Frontal cortex (tissue), 4 donors: ENCODE measurements around the gene HDAC9. TPM values are rescaled to one million over a fixed set of nuclear protein-coding genes. Genes with fewer than 3 reads are reported as not detected.
A peak's percentile ranks its signal among the peaks of the same experiment; 100 is the strongest.

Experiments used
- DNase-seq, 2 donors: peaks; one replicate each; pipeline ENCODE4 v3.0.0; 2012; ENCODE audit warnings: low spot score in 2 of 2
- FAIRE-seq: peaks from 2 replicates; lab custom pipeline; 2012; peaks lifted over from hg19 to GRCh38; lab: Jason Lieb, UNC
- total RNA-seq: library from RNA; depleted of rRNA; stranded (reverse); fragments of >200 nt; gene quantifications from one replicate; pipeline ENCODE4 v1.2.3, GENCODE V29; 2014
- donor health status: control.
- donor health status: control.
- donor health status: control.

The HDAC9 gene
- total RNA-seq, 1 donor from 2014 or later: 117 TPM

DNA sequence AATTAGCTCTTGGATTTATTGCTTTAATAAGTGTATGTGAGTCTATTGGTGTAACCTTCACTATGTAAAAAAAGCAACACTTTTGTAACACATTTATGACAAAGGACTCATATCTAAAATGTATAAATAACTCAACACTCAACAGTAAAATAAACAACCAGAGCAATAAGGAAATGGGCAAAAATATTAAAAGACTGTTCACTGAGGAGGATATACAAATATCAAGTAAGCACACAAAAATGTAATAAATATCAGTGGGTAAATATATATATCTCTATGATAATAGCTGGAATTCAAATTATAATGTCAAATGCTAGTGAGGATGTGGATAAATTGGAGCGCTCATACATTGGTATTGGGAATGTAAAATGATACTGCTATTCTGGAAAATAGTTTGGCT lies 53.0 kb downstream of the HDAC9 start:
- DNase-seq (no peak), FAIRE-seq (no peak)

DNA sequence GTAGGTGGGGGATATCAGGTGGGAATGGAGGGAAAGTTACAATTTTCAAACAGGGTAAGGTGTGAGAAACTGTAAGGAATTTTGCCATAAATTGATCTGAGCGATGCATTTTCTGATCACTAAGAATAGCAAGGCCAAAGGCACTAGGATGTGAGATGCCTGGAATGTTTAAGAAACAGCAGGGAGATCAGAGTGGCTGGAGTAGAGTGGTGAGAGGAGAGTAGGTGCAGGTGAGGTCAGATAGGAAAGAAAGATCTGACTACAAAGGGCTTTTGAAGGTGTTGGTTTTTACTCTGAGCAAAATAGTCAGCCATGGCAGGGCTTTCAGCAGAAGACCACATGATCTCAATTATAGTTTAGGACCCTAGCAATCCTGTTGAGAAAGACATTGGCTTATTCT lies 55.0 kb downstream of the HDAC9 start:
- DNase-seq: no peak
- no peak for FAIRE-seq

- FAIRE-seq (no peak), DNase-seq (no peak)
Observed at GRCh38 chr7:18552316-18552916, 56.9 kb downstream of the HDAC9 start.

GRCh38 chr7:18552943-18553604 lies 57.5 kb downstream of the HDAC9 start:
- DNase-seq (no peak), FAIRE-seq (no peak)

DNA sequence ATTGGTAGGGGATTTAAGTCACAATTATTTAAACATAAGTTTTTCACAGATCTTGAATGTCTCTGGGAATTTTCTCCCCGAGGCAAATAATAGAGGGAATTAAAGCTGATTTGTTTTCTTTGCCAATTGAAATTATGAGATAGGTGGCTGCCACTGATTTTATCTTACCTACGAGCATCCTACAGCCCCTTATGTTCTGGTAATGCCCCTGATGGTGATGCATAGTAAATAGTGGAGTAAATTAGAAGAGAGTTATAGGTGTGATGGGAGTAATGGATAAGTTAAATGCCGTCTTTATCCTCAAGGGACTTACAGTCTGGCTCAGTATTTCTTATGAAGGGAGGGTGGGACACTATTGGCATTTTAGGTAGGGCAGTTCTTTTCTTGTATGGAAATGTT lies 58.1 kb downstream of the HDAC9 start:
- FAIRE-seq: no peak
- DNase-seq: no peak

DNA sequence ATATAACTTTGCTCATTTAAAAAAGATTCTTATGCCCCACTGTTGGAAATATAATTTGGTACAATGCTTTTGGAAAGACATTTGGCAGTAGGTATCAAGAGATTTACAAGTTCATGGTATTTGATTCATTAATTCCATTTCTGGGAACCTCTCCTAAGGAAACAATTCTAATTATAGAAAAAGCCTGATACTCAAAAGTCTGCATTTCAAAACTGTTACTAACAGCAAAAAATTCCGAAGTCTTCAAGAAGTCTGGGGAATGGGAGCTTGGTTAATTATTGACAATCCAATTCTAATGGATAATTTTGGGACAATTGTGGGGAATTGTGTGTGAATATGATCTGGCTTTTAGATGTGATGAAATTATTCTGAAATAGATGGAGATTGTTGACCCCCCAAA lies 59.6 kb downstream of the HDAC9 start:
- DNase-seq: no peak
- peak; percentile 10 for FAIRE-seq

DNA sequence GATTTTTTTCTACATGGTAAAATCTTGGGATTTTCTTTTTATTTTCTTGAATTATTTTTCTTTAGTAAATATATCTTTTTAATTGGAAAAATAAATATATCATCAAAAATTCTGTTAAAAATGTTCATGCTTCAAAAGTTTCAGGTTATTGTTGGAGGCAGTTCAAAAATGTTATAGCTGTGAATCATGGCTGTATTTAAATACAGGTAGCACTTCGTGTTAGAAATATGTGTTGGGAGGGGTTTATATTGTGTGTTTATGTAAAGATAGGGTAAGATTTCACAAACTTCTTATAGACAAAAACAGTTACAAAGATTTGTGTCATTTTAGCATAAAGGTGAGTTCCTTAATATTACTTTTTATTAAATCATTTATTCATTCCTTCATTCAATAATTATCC lies 60.4 kb downstream of the HDAC9 start:
- no peak for DNase-seq
- no peak for FAIRE-seq

GRCh38 chr7:18558503-18558902 lies 63.0 kb downstream of the HDAC9 start:
- FAIRE-seq: no peak
- no peak for DNase-seq

- FAIRE-seq (no peak), DNase-seq (no peak)
Observed at GRCh38 chr7:18558910-18559309, 63.4 kb downstream of the HDAC9 start.

DNA sequence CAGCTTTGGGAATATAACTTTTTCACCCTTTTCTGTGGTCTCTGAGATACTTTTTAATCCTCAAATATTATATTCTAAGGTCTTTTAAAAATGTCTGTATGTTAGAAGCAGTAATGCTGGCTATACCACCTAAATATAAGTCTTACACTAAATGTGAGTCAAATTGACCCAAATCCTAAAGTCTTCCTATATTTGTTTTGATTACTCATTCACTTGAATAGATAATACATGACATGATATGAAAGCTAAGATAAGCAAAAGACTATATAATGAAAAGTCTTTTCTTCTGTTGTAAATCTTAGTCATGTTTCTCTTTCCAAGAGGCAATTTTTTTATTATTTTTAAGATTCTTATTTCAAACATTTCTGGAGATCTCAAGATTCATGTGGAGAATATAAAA lies 64.2 kb downstream of the HDAC9 start:
- FAIRE-seq: no peak
- no peak for DNase-seq

DNA sequence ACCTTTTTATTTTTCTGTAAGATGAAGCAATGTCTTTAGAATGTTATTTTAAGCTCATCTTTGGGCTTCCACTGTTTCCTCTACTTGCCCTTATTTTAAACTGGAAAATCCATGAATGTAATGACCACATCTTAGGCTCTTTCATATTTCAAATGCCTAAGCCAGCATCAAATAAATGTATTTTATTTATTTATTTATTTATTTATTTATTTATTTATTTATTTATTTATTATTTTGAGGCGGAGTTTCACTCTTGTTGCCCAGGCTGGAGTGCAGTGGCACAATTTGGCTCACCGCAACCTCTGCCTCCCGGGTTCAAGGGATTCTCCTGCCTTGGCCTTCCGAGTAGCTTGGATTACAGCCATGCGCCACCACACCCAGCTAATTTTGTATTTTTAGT lies 69.2 kb downstream of the HDAC9 start:
- DNase-seq (no peak), FAIRE-seq (no peak)

DNA sequence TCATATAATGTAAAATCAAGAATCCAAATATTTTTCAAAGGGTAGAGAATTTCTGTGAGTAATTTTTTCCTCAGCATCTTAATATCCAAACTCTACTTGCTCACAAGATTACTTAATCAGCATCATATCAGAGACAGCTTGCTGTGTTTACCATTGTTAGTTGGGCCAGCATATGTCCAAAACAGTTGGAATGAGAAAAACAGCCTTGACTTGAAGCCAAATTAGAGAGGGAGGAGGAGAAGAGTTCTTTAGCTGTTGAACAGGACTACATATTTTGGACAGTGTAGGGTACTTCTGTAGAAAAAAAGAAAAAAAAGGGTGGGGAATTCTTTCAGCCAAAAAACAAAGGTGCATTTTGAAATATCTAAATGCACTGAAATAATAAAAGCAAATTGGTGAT lies 69.8 kb downstream of the HDAC9 start:
- FAIRE-seq (no peak), DNase-seq (no peak)

- no peak for FAIRE-seq
- DNase-seq: no peak
Observed at GRCh38 chr7:18566205-18566604, 70.7 kb downstream of the HDAC9 start.

DNA sequence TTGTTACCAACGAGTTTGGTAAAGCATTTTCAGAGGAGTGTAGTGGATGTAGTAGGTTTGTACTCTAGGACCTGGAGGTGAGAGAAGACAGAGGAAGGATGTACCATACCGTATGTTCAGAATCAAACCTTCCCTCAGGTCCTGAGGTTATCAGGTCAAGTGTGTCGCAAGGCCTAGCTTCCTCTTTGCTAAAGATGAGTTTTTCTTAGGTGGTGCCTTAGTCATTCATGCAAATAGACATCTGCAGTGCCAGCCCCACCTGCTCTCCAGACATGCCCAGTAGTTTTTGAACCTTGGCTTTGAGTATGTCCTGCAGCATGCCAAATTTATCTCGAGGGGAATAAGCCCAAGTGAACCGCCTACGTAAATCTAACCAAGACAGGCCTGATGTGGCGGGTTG lies 71.3 kb downstream of the HDAC9 start:
- no peak for FAIRE-seq
- no peak for DNase-seq

DNA sequence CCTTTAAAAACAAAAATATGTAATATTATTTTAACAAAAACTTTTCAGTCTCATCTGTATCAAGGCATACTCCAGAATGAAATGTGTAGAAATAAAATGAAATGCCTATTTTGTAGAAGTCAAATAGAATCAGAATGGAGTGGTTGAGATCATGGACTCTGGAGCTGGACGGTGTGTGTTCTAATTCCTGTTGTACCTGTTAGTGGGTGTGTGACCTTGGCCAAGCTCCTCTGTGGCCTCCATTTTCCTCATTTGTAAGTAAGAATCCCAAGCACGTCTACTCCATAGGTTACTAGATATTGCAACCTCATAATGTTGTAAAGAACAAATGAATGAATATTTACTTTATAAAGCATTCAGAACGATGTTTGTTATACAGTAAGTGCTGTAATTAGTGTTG lies 74.9 kb downstream of the HDAC9 start:
- DNase-seq (no peak), FAIRE-seq (no peak)

DNA sequence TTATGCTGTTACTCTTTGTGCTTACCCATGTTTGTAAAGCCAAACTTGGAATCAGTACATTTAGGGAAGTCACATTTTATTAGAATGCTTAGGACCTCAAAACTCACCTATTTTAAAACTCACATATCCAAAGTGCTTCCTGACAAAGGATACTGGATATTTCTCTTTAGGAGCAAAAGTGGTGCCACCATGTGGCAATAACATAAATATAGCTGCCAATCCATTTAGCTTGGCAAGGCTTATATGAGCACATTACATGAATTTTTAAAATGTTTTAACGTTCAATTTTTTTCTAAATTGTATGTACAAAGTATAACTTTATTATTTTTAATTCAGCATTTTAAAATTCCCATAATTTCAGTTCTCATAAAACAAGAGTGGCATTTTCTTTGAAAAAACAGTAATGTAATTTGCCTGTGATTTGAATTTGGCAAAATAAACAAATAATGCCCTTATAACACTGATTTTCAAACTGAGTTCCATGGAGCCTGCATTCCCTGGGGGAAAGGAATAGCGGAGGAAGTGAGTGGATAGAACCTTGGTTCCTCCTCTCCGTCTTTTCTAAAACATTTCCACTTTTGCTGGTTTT lies 75.4 kb downstream of the HDAC9 start:
- DNase-seq (peak in 1 of 2 donors; percentile 22), FAIRE-seq (peak; percentile 96)

DNA sequence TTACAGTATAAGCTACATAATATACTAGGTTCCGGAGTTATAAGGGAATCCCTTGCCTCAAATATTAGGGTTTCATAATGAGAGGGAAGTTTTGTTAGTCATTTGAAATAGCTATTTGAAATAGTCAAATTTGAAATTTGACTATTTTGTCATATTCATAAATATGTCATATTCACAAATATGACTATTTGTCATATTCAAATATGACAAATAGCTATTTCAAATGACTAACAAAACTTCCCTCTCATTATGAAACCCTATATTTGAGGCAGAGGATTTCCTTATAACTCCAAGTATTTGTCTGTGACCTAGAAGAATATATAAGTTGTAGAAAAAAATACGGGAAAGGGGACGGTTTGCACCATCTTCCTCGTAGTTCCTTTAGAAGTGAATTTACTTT lies 76.6 kb downstream of the HDAC9 start:
- FAIRE-seq: peak; percentile 17
- no peak for DNase-seq

DNA sequence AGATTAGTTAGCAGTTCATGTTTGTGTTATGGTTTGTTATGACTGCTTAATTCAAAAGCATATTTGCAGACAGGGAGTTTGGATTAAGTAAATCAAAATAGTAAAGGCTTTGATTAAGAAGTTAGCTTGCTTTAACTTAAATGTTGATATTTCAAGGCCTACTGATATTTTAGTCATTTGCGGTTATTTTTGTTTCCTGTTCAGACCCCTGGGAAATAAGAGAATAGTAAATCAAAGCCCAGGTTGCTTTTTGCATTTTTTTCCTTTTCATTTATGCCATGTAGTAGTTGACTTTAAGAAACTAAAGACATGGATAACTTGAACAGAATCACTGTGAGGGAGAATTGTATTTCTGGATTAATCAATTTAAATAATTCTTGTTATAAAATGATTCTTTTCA lies 77.3 kb downstream of the HDAC9 start:
- peak; percentile 19 for FAIRE-seq

DNA sequence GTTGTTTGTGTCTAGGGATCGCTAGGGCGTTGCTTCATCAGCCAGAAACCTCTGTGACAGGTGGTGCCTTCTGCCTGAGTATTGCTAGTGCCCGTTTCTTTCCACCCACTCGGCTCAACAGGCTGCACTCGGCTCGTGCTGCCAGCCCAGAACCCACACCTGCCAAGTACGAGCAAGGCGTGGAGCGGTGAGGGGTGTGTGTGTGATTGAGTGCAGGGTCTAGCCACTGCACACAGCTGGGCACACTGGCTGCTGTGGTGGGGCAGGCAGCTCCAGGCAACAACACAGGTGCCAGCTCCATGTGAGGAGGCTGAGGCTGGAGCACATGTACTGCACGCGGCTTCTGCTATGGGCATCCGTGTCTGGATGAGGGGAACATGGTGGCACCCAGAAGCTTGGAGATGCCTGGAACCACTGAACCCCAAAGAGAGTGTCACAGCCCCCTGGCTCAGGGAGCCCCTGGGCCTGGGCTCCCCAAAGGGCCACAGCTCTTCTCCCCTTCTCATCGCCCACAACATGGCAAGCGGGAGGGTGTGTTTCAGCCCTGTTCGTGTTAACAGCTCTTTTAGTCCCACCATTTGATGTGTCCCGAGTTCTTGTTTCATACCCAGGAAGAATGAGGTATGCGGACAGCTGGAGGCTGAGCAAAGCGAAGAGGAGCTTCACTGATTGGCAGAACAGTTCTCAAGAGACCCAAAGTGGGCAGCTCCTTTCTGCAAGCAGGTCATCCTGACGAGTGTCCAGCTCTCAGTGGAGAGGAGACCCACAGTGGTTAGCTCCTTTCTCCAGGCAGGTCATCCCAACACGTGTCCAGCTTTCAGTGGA lies 78.1 kb downstream of the HDAC9 start:
- DNase-seq: no peak
- no peak for FAIRE-seq

More for the DNA sequence above, 77.3 kb downstream of the HDAC9 start:
- DNase-seq: no peak

DNA sequence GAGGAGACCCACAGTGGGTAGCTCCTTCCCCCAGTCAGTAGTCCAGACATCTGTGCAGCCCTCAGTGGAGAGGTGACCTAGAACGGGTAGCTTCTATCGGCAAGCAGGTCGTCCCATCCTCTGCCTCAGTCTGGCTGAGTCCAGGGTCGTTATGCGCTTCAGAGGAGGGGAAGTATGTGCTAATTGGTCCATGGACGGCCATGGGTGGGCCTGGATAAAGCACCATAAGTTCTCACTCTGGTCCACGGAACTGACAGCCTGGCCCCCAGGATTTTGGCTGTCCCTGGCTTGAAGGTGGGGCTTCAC lies 78.6 kb downstream of the HDAC9 start:
- DNase-seq (no peak), FAIRE-seq (no peak)

- FAIRE-seq: no peak
Observed at GRCh38 chr7:18574676-18575075, 79.1 kb downstream of the HDAC9 start.

More at GRCh38 chr7:18574676-18575075, 79.1 kb downstream of the HDAC9 start:
- no peak for DNase-seq
